NCI-H460 (cell line): Measurements from ENCODE around the gene ELP5. TPM values are rescaled to one million over a fixed set of nuclear protein-coding genes. Genes with fewer than 3 reads are reported as not detected.
"Not testable (repeated sequence)": the region's sequence is repeated elsewhere in the genome, so short reads cannot be mapped to it uniquely, and the experiment has no call there.

Experiments
- DNase-seq: peaks from one replicate; pipeline ENCODE4 v3.0.0-alpha.2; 2016; ENCODE audit warnings: low read depth; ENCODE audit errors: extremely low read depth
- total RNA-seq: library from RNA; depleted of rRNA; stranded (reverse); fragments of >200 nt; shearing (Covaris generic); gene quantifications from 2 replicates; pipeline ENCODE4 v1.2.3, GENCODE V29; 2014

Gene ELP5
- total RNA-seq, 1 experiment from 2014 or later, result 61.4 TPM

DNA sequence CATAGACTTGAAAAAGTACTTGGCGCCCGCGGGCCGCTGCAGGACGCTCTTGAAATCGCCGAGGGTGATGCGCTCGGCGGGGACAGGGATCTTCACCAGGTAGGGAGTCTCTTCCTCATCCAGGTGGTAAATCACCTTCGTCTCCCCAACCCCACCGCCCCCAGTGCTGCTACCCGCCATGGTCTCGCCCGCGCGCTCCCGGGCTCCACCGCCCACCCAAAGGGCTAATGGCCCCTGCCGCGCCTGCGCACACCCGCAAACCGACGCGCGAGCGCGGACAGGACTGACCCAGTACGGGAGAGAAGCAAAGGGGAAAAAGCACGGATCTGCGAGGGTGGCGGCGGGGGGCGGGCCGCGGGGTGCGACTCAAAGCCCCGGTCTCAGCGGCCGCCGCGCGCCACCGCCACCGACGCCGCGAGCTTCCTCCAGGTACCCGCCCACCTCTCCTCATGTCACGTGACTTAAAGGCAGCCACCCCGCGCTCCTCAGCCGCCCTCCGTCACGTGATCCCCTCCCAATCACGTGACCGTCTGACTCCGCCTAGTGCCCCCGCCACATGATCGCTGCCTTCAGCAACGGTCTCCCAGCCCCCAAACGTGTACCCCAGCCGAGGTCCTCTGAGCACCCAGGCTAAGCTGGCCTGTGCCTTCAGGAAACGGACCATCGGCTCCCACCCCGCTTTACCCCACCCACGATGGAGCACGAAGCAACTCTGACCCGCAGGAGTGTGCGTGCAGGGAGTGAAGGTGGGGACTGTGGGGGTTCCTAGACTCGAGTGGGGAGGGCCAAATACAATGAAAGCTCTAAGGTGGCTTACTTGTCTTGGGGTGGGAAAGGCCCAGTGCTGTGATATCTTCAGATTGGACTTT lies 17.7 kb upstream of the ELP5 start, which contains the start of gene DVL2:
TSS of gene DVL2 (minus strand) at position 435 of the 869 bp plus-strand sequence. CDS start at position 180, 255 bp downstream.
- peak; percentile 91 for DNase-seq

DNA sequence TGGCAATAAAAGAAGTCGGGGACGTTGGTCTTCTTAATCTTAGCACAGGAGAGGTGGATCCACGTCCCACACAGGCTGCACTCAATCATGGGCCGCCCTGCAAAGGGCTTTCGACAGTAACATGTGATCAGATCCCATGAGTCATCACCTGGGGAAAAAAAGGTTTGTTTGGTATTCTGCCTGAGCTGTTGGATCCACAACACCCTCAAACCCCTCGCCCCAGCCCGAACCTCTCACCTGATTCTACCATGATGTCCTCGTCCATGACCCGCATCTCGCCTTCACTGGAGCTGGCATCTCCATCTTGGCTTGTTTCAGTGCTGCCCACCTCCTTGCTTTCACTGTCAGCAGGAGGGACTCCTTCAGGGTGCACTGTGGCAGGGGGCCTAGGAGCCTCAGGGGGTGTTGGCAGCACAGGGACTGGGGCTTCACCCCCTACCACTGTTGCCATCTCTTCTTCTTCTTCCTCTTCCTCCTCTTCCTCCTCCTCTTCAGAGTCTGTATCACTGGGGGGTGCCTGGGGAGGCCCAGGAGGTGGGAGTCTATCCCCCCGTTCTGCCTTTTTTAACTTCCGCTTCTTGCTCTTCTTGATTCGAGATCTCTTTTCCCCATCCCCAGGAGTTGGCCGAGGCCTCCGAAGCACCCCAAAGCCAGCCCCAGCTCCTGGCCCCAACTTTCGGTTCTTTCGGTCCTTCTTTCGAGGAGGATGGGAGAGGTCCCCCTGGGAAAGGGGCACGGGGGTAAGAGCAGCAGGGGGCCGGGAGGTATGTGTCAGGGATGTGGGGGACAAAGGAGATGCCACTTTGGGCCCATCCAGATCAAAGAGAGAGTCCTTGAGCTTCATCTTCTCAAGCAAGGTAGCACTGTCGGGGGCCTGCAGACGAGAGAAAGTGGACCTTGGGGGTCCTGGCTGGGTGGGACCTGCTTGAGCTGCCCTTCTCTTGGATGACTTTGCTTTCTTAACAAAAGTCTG lies 16.0 kb upstream of the ELP5 start:
- no peak for DNase-seq

GRCh38 chr17:7236808-7237207 lies 15.2 kb upstream of the ELP5 start:
- DNase-seq, result no peak

DNA sequence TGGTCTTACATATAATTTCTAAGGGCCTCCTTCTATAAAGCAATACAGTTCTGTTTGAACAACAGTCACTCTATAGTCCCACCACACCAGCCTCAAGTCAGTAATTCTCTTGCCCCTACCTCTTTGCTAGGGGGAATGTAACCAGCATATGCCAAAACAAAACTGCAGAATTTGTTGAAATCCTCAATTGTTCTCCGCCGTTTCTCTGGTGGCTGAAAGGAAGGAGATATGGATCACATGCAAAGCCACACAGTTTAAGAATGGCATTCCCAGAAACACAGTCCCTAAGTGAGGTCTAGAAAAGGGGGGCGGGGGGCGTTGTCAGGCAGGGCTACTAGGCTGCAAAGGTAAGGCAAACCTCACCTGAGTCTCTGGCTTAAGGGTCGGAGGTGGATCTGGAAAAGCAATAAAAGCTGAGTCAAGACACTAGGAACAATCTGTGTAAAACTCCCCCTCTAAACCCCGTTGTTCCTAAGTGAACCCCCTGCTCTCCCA lies 14.7 kb upstream of the ELP5 start:
- no peak for DNase-seq

GRCh38 chr17:7237761-7238419 lies 14.1 kb upstream of the ELP5 start:
- peak; percentile 69 for DNase-seq

DNA sequence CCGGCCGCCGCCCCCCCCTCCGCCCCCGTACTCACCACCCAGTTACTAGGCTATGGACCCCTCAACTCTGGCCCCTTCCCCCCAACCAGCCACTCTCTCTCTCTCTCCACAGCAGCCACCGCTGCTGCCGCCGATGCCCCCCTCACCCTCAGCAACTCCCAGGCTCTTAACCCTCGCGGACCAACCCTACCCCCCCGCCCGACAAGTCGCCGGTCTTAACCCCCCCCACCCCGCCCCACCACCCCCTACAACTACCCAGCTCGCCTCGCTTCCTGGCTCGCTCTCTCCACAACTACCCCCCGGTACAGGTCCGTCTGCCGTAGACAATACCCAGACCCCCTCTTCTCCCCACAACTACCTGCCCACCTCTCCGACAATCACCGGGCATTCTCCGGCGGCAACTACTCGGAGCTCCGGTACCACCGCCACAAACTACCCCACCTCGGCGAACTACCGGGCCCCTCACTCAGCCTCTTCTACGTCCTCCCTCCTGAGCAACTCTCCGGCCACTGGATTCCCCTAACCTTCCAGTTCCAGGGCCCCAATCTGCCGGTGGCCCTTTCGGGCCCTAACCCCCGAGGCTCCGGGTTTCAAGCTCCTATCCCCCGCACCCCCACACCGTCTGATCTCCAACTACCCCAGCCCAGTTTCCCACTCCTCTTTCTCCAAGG lies 13.5 kb upstream of the ELP5 start:
- DNase-seq, result no peak

DNA sequence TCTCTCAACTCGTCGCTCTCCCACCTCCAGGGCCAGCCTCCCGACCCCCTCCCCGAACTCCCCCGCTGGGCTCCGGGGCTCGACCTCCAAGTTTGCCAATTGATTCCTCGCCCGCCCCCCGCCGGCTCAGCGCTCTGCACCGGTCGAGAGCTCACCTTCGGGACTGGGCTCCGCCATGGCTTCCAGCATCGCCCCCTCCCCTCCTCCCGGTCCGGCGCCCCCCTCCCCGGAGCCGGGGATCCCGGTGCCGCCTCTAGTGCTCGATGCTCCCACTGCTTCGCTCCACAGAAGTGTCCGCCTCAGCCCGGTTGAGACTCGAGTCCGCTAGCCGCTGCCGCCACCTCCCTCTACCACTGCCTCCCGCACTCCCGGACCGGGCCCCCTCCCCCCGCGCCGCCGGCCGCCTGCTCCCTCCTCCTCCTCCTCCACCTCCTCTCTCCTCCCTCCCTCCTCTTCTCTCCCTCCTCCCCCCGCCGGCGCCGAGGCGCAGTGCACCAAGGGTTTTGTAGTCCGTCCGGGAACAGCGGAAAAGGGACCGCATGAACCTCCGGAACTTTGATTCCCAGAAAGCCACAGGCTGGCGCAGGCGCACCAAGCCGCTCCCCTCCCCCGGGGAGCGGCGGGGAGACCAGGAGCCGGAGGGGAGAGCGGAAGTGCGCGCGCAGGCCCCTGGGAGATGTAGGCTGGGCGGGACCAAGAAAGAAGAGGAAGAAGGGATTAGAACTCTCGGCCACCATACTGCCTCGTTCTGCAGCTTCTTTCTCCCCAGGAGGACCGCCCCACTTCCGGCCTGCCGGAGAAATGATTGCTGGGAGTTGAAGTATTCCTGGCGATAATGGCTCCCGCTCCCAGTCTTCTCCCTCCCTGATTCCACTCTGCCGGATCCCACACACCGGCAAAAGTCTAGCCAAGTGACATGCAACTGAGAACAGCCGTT lies 12.7 kb upstream of the ELP5 start, which contains the start of gene PHF23:
TSS of gene PHF23 (minus strand) at position 367 of the 937 bp plus-strand sequence. CDS start at position 189, 178 bp downstream.
- DNase-seq, result peak; percentile 99

GRCh38 chr17:7240375-7240774 lies 11.6 kb upstream of the ELP5 start:
- no peak for DNase-seq

DNA sequence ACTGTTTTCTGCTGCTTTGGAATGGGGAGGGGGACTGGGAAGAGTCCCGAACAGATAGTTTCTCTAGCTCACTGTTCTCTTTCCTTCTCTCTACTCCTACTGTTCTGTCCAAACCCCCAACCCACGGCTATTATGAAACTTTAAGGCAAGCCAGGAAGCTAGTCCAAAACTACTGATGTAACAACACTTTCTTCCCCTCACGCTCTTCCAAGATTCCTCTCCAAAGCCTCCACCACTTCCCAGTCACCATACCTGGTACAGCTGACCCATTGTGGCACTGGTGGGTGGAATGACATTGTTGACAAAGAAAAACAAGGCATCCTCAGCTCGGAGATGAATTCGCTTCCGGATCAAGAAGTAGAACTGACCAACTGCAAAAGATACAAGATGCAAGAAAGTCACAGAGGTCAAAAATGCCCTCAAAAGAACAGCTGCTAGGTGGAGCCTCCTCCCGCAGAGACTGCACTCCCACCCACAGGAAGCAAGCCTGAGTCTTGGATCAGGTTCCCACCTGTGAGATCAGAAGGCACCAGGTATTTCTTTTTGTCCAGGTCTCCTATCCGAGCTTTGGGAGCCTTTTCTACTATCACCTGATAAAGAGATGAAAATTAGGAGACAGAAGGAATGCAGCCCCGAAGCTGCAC lies 10.8 kb upstream of the ELP5 start:
- no peak for DNase-seq

GRCh38 chr17:7241783-7242716 lies 10.0 kb upstream of the ELP5 start, which contains the start of gene GABARAP:
Gene GABARAP, minus strand, starts transcription at chr17:7242449. Its CDS starts 119 bp downstream, at chr17:7242330.
- peak; percentile 87 for DNase-seq

DNA sequence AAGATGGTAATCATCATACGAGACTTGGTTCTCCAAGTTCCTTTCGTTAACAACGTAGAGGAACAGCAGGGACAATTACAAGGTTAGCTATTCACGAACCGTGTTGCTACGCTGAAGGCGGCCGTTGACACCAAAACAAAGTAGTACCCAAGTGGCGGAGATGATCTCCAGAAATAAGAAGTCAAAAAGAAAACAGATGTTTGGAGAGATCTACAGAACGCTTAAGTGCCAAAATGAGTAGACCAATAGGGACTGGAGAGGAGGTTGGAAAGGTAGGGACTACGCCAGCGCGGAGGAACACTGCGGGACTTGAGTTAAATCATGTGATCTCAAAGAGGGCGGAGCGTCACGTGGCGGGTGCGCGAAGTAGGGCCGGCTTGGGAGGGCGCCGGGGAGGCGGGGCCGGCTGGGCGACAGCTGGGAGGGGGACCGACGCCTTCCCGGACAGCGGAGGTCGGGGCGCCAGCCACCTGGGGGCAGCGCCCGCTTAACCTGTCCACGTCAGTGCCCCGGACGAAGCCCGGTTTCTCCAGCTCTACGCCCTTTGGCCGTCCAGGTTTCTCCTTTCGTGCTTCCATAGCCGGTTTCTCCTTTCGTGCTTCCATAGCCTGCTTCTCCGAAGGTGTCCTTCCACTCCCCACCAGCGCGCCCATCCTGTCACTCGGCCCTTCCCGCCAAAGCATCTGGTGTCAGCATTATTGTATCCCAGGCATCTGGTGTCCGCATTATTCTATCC lies 9.1 kb upstream of the ELP5 start:
- DNase-seq, result peak; percentile 90

DNA sequence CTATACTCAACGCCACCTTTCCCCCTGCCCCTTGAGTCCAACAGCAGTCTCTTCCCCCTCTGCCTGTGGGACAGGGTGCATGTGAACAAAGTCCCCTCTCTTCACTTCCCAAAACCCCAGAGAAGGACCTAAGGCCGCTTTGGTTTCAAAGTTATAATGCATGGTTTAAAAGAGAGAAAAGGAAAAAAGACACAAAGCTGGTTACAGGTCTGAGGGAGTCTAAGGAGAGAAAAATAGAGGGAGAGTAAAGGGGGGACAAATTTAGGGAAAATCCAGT lies 8.6 kb upstream of the ELP5 start:
- DNase-seq, result no peak

- not testable (repeated sequence) for DNase-seq
Observed at GRCh38 chr17:7243838-7244237, 8.2 kb upstream of the ELP5 start.

DNA sequence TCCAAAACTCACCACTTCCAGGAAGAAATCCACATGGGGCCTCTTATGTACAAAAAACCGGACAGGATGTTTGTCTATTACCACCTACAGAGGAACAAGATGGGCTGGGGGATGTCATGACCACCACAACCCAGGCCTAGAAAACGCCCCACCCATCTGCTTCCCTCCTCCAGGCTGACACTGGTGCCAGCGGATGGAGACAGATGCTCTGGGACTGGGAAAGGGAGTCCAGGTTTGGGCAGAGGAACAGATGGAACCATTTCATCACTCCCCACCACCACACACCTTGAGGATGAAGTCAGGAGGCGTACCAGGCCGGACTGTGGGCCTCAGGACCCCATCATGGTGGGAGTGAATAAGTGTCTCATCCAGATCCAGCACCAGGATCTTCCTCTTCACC lies 5.2 kb upstream of the ELP5 start:
- DNase-seq, result no peak

GRCh38 chr17:7248796-7249195 lies 3.2 kb upstream of the ELP5 start:
- no peak for DNase-seq

GRCh38 chr17:7249214-7249613 lies 2.8 kb upstream of the ELP5 start:
- DNase-seq, result no peak

- no peak for DNase-seq
Observed at GRCh38 chr17:7249830-7250229, 2.2 kb upstream of the ELP5 start.
